Measurements from ENCODE around the gene GK.

- TF ChIP-seq CTCF (IDR thresholded peaks at IDR 0.05) (no peak), POLR2A (IDR thresholded peaks at IDR 0.05) (no peak)
These were observed 20.0 kb downstream of the GK start for GRCh38 chrX:30673127-30673796.

All from right lobe of liver (tissue), 4 donors.